HG03097 (cell line): ENCODE data around the gene BCAR3.
A peak's percentile ranks its signal among the peaks of the same experiment; 100 is the strongest.

Experiments
- ATAC-seq: cut with Tn5 transposase; IDR thresholded peaks from one replicate; pipeline ENCODE4 v1.9.1; 2021; ENCODE audit not compliant: unreplicated experiment, low FRiP score

BCAR3 gene

GRCh38 chr1:93619507-93620171, 62.0 kb downstream of the BCAR3 start:
- no peak for ATAC-seq

GRCh38 chr1:93617670-93618499, 63.8 kb downstream of the BCAR3 start:
- no peak for ATAC-seq

- no peak for ATAC-seq
Measured at GRCh38 chr1:93616996-93617669, 64.5 kb downstream of the BCAR3 start.

- no peak for ATAC-seq
Measured at GRCh38 chr1:93616221-93616995, 65.2 kb downstream of the BCAR3 start.

- ATAC-seq: peak; percentile 81
Measured at GRCh38 chr1:93615582-93616150, 66.0 kb downstream of the BCAR3 start.

GRCh38 chr1:93614986-93615581, 66.6 kb downstream of the BCAR3 start:
- no peak for ATAC-seq

GRCh38 chr1:93614541-93614940, 67.1 kb downstream of the BCAR3 start:
- ATAC-seq: no peak

GRCh38 chr1:93613898-93614297, 67.7 kb downstream of the BCAR3 start:
- ATAC-seq: no peak

- no peak for ATAC-seq
Measured at GRCh38 chr1:93612510-93612909, 69.1 kb downstream of the BCAR3 start.

GRCh38 chr1:93611668-93612067, 70.0 kb downstream of the BCAR3 start:
- ATAC-seq: no peak

GRCh38 chr1:93609536-93609935, 72.1 kb downstream of the BCAR3 start:
- no peak for ATAC-seq

GRCh38 chr1:93608187-93609109, 73.2 kb downstream of the BCAR3 start:
- peak; percentile 19 for ATAC-seq

GRCh38 chr1:93607814-93608186, 73.8 kb downstream of the BCAR3 start:
- ATAC-seq: peak; percentile 91

- no peak for ATAC-seq
Measured at GRCh38 chr1:93605812-93606512, 75.7 kb downstream of the BCAR3 start.

GRCh38 chr1:93605026-93605568, 76.5 kb downstream of the BCAR3 start:
- ATAC-seq: no peak

- no peak for ATAC-seq
Measured at GRCh38 chr1:93604411-93604810, 77.2 kb downstream of the BCAR3 start.

GRCh38 chr1:93603601-93604000, 78.0 kb downstream of the BCAR3 start:
- ATAC-seq: no peak

- ATAC-seq: no peak
Measured at GRCh38 chr1:93603106-93603505, 78.5 kb downstream of the BCAR3 start.
